Hepatocyte (in vitro differentiated cells): ENCODE data around the gene OPN3. TPM values are rescaled to one million over a fixed set of nuclear protein-coding genes. Genes with fewer than 3 reads are reported as not detected.

ENCODE experiments used
- DNase-seq: peaks from one replicate; pipeline ENCODE4 v3.0.0-alpha.2; 2016; ENCODE audit warnings: low spot score
- H2AFZ ChIP-seq: fragments of 200-600 bp; sonication (generic); 2 replicates; pipeline ENCODE4 v1.6.0; 2016; ENCODE audit warnings: antibody characterized with exemption, mild to moderate bottlenecking
- H3K27ac ChIP-seq: fragments of 200-600 bp; sonication (generic); 2 replicates; pipeline ENCODE4 v1.5.1; 2016; ENCODE audit warnings: mild to moderate bottlenecking
- H3K27me3 ChIP-seq: fragments of 200-600 bp; sonication (generic); 2 replicates; pipeline ENCODE4 v1.6.1; 2016
- H3K36me3 ChIP-seq: fragments of 200-600 bp; sonication (generic); replicated peaks from 2 replicates; pipeline ENCODE4 v1.5.1; 2016; ENCODE audit warnings: low read depth; ENCODE audit not compliant: insufficient read depth
- H3K4me1 ChIP-seq: fragments of 200-600 bp; sonication (generic); 2 replicates; pipeline ENCODE4 v1.5.1; 2016; ENCODE audit warnings: mild to moderate bottlenecking, moderate library complexity; ENCODE audit not compliant: insufficient read depth
- H3K4me2 ChIP-seq: fragments of 200-600 bp; sonication (generic); 2 replicates; pipeline ENCODE4 v1.6.0; 2016
- H3K4me3 ChIP-seq: fragments of 200-600 bp; sonication (generic); 2 replicates; pipeline ENCODE4 v1.5.1; 2016; ENCODE audit warnings: mild to moderate bottlenecking
- H3K79me2 ChIP-seq: fragments of 200-600 bp; sonication (generic); 2 replicates; pipeline ENCODE4 v1.6.0; 2017; ENCODE audit warnings: mild to moderate bottlenecking
- H3K9me2 ChIP-seq: fragments of 200-600 bp; sonication (generic); replicated peaks from 2 replicates; pipeline ENCODE4 v1.6.0; 2017; ENCODE audit warnings: mild to moderate bottlenecking; ENCODE audit not compliant: insufficient read depth
- H3K9me3 ChIP-seq: fragments of 200-600 bp; sonication (generic); 2 replicates; pipeline ENCODE4 v1.5.1; 2016; ENCODE audit warnings: low read depth, mild to moderate bottlenecking
- H4K20me1 ChIP-seq: fragments of 200-600 bp; sonication (generic); 2 replicates; pipeline ENCODE4 v1.6.0; 2016; ENCODE audit warnings: mild to moderate bottlenecking; ENCODE audit not compliant: insufficient read depth, poor library complexity, severe bottlenecking
- CTCF ChIP-seq: fragments of 200-600 bp; sonication (generic); IDR thresholded peaks from 2 replicates; pipeline ENCODE4 v1.5.1; 2016; ENCODE audit warnings: antibody characterized with exemption, mild to moderate bottlenecking; ENCODE audit not compliant: poor library complexity
- EZH2 ChIP-seq: fragments of 200-600 bp; sonication (generic); IDR thresholded peaks from 2 replicates; pipeline ENCODE4 v1.6.1; 2016; ENCODE audit warnings: antibody characterized with exemption, mild to moderate bottlenecking, borderline replicate concordance
- EZH2phosphoT487 ChIP-seq: fragments of 200-600 bp; sonication (generic); IDR thresholded peaks from one replicate; pipeline ENCODE4 v1.6.1; 2018; ENCODE audit warnings: antibody characterized with exemption, mild to moderate bottlenecking, low read depth, moderate library complexity; ENCODE audit not compliant: unreplicated experiment, severe bottlenecking
- WGBS: methylation state at CpG from one replicate; pipeline ENCODE4 v1.1.6; 2016; ENCODE audit warnings: low lambda C conversion rate; ENCODE audit errors: missing lambda C conversion rate; 5-methylcytosine and 5-hydroxymethylcytosine counted together
- polyA plus RNA-seq: library from polyadenylated mRNA; unstranded; fragments of >200 nt; fragmentation: Nextera tagmentation; extraction: Ambion mirVana; gene quantifications from 2 replicates; pipeline ENCODE4 v1.2.1, GENCODE V29; 2016
- total RNA-seq: library from RNA; depleted of rRNA; stranded (reverse); fragments of >200 nt; gene quantifications from 2 replicates; pipeline ENCODE4 v1.2.3, GENCODE V29; 2014

The OPN3 gene
- total and polyA plus RNA-seq, 2 experiments from 2014 or later: 40.0 to 75.8 TPM

GRCh38 chr1:241603731-241604245, 36.4 kb downstream of the OPN3 start:
- H3K36me3 ChIP-seq: no peaks in the 10 kb centered on the region
- H3K9me3 ChIP-seq: no peaks in the 10 kb centered on the region
- H3K9me2 ChIP-seq: no peaks in the 10 kb centered on the region
- no peak overlapping the region for H2AFZ ChIP-seq
- H3K27ac ChIP-seq: no peak overlapping the region
- H3K4me1 ChIP-seq: no peaks in the 10 kb centered on the region
- no peak for TF ChIP-seq EZH2phosphoT487
- no peak for TF ChIP-seq EZH2
- no peak for TF ChIP-seq CTCF
- WGBS: 90% methylated on average over 3 of the region's 3 CpGs
- H3K4me2 ChIP-seq: no peak overlapping the region
- no peaks in the 10 kb centered on the region for H4K20me1 ChIP-seq
- no peaks in the 10 kb centered on the region for H3K27me3 ChIP-seq
- no peak for DNase-seq
- no peaks in the 10 kb centered on the region for H3K79me2 ChIP-seq
- H3K4me3 ChIP-seq: no peak overlapping the region

GRCh38 chr1:241600496-241600901, 39.7 kb downstream of the OPN3 start:
- H4K20me1 ChIP-seq: no peaks in the 10 kb centered on the region
- WGBS: 42% methylated on average over 2 of the region's 2 CpGs
- peak; percentile 27 for DNase-seq
- H3K9me2 ChIP-seq: no peaks in the 10 kb centered on the region
- H3K36me3 ChIP-seq: no peaks in the 10 kb centered on the region
- peak overlapping the region; percentile 49 for H3K27ac ChIP-seq
- no peak for TF ChIP-seq EZH2phosphoT487
- no peak for TF ChIP-seq CTCF
- TF ChIP-seq EZH2: no peak
- no peak overlapping the region for H3K4me3 ChIP-seq
- H2AFZ ChIP-seq: no peak overlapping the region
- no peak overlapping the region for H3K4me2 ChIP-seq
- H3K27me3 ChIP-seq: no peaks in the 10 kb centered on the region
- no peaks in the 10 kb centered on the region for H3K4me1 ChIP-seq
- no peaks in the 10 kb centered on the region for H3K79me2 ChIP-seq
- no peaks in the 10 kb centered on the region for H3K9me3 ChIP-seq

- Histone ChIP-seq H3K4me1 (no peaks in the 10 kb centered on the region), H3K9me3 (no peaks in the 10 kb centered on the region), H4K20me1 (no peaks in the 10 kb centered on the region), H3K4me3 (no peak overlapping the region), H3K79me2 (no peaks in the 10 kb centered on the region), H3K4me2 (no peak overlapping the region), H3K27me3 (no peaks in the 10 kb centered on the region), H2AFZ (no peak overlapping the region), H3K36me3 (no peaks in the 10 kb centered on the region), H3K9me2 (no peaks in the 10 kb centered on the region), H3K27ac (no peak overlapping the region)
- DNase-seq: no peak
- TF ChIP-seq EZH2 (no peak), CTCF (no peak), EZH2phosphoT487 (no peak)
- WGBS: over 99% methylated on average over 3 of the region's 3 CpGs
Measured at GRCh38 chr1:241598249-241598648, 41.9 kb downstream of the OPN3 start.
